ENCODE data around the gene IZUMO1R.

GRCh38 chr11:94297985-94298576, 6.3 kb upstream of the IZUMO1R start:
- TF ChIP-seq CTCF (IDR thresholded peaks at IDR 0.05): peak; percentile 20; the same call in 1 of the 2 replicates
- TF ChIP-seq, protein P1, sequence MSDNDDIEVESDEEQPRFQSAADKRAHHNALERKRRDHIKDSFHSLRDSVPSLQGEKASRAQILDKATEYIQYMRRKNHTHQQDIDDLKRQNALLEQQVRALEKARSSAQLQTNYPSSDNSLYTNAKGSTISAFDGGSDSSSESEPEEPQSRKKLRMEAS (IDR thresholded peaks at IDR 0.05; ENCODE audit: low read depth): no peak
- no peak for TF ChIP-seq GATA2 (CRISPR knock-in tag; IDR thresholded peaks at IDR 0.05)
